GM23338 (cell line): ENCODE results near the gene PRG2. TPM values are rescaled to one million over a fixed set of nuclear protein-coding genes. Genes with fewer than 3 reads are reported as not detected.

Source experiments
- ATAC-seq: fragments of 200-7000 bp; cut with Tn5 transposase; 3 replicates; pipeline ENCODE4 v1.9.1; 2020
- DNase-seq: peaks from one replicate; pipeline ENCODE4 v3.0.0-alpha.2; 2015; ENCODE audit warnings: low spot score
- H2AFZ ChIP-seq: fragments of 200-600 bp; sonication (generic); 2 replicates; pipeline ENCODE4 v1.8.0; 2016; ENCODE audit warnings: antibody characterized with exemption, mild to moderate bottlenecking, moderate library complexity
- H3F3A ChIP-seq: fragments of 200-600 bp; sonication (generic); replicated peaks from 2 replicates; pipeline ENCODE4 v1.8.0; 2017; ENCODE audit warnings: antibody characterized with exemption, mixed run types, low read depth
- H3K27ac ChIP-seq: fragments of 200-600 bp; sonication (generic); 2 replicates; pipeline ENCODE4 v1.6.1; 2016; ENCODE audit warnings: low read depth
- H3K27me3 ChIP-seq: fragments of 200-600 bp; sonication (generic); 2 replicates; pipeline ENCODE4 v1.8.0; 2016; ENCODE audit warnings: mild to moderate bottlenecking, mixed run types, moderate library complexity; ENCODE audit not compliant: insufficient read depth
- H3K36me3 ChIP-seq: fragments of 200-600 bp; sonication (generic); 2 replicates; pipeline ENCODE4 v1.8.0; 2016; ENCODE audit warnings: mild to moderate bottlenecking; ENCODE audit not compliant: insufficient read depth
- H3K4me1 ChIP-seq: fragments of 200-600 bp; sonication (generic); 2 replicates; pipeline ENCODE4 v1.8.0; 2016; ENCODE audit warnings: mild to moderate bottlenecking, moderate library complexity; ENCODE audit not compliant: insufficient read depth
- H3K4me2 ChIP-seq: fragments of 200-600 bp; sonication (generic); 2 replicates; pipeline ENCODE4 v1.7.1; 2017; ENCODE audit warnings: mixed run types
- H3K4me3 ChIP-seq: fragments of 200-600 bp; sonication (generic); 2 replicates; pipeline ENCODE4 v1.6.1; 2016; ENCODE audit warnings: mixed run types
- H3K79me2 ChIP-seq: fragments of 200-600 bp; sonication (generic); replicated peaks from 2 replicates; pipeline ENCODE4 v1.8.0; 2017; ENCODE audit warnings: mild to moderate bottlenecking; ENCODE audit not compliant: insufficient read depth
- H3K9me2 ChIP-seq: fragments of 200-600 bp; sonication (generic); 2 replicates; pipeline ENCODE4 v1.8.0; 2017; ENCODE audit not compliant: insufficient read depth
- H4K20me1 ChIP-seq: fragments of 200-600 bp; sonication (generic); replicated peaks from 2 replicates; pipeline ENCODE4 v1.8.0; 2017; ENCODE audit warnings: mild to moderate bottlenecking; ENCODE audit not compliant: insufficient read depth
- H3K27ac Mint-ChIP-seq: 2 replicates; pipeline ENCODE4 v1.8.0; 2020; ENCODE audit warnings: inconsistent platforms, mild to moderate bottlenecking, moderate library complexity, mixed read lengths
- H3K27me3 Mint-ChIP-seq: 3 replicates; pipeline ENCODE4 v1.8.0; 2022; ENCODE audit warnings: low read depth, mild to moderate bottlenecking, moderate library complexity, mixed read lengths, inconsistent platforms; ENCODE audit not compliant: insufficient read depth, poor library complexity
- H3K36me3 Mint-ChIP-seq: 3 replicates; pipeline ENCODE4 v1.8.0; 2021; ENCODE audit warnings: low read depth, mild to moderate bottlenecking, inconsistent platforms, moderate library complexity, mixed read lengths
- H3K4me1 Mint-ChIP-seq: 3 replicates; pipeline ENCODE4 v1.8.0; 2020; ENCODE audit warnings: mild to moderate bottlenecking, inconsistent platforms, mixed read lengths
- H3K4me3 Mint-ChIP-seq: 3 replicates; pipeline ENCODE4 v1.8.0; 2021; ENCODE audit warnings: moderate library complexity, mild to moderate bottlenecking, inconsistent platforms, mixed read lengths
- H3K9me3 Mint-ChIP-seq: 3 replicates; pipeline ENCODE4 v1.8.0; 2020; ENCODE audit warnings: moderate library complexity, mild to moderate bottlenecking, inconsistent platforms, mixed read lengths
- EZH2 ChIP-seq: fragments of 200-600 bp; sonication (generic); IDR thresholded peaks from one replicate; pipeline ENCODE4 v1.8.0; 2017; ENCODE audit warnings: antibody characterized with exemption, mild to moderate bottlenecking, low read depth; ENCODE audit not compliant: unreplicated experiment
- EZH2phosphoT487 ChIP-seq: fragments of 200-600 bp; sonication (generic); IDR thresholded peaks from one replicate; pipeline ENCODE4 v1.8.1; 2018; ENCODE audit warnings: antibody characterized with exemption; ENCODE audit not compliant: unreplicated experiment
- NANOG ChIP-seq: IDR thresholded peaks from 2 replicates; pipeline ENCODE4 v1.6.1; 2016; ENCODE audit warnings: antibody characterized with exemption, borderline replicate concordance
- POLR2AphosphoS5 ChIP-seq: IDR thresholded peaks from 2 replicates; pipeline ENCODE4 v1.6.1; 2016; ENCODE audit warnings: antibody characterized with exemption, low read depth
- STAT1 ChIP-seq: IDR thresholded peaks from one replicate; pipeline ENCODE4 v1.6.1; 2016; ENCODE audit warnings: antibody characterized with exemption; ENCODE audit not compliant: unreplicated experiment
- polyA plus RNA-seq: library from polyadenylated mRNA; unstranded; fragments of >200 nt; fragmentation: Nextera tagmentation; extraction: Ambion mirVana; gene quantifications from 2 replicates; pipeline ENCODE4 v1.2.1, GENCODE V29; 2016
- total RNA-seq: library from RNA; depleted of rRNA; stranded (reverse); fragments of >200 nt; shearing (Covaris generic); gene quantifications from 2 replicates; pipeline ENCODE4 v1.2.3, GENCODE V29; 2014
- TF ChIP-seq, protein P1 (sequence below): IDR thresholded peaks from one replicate; pipeline ENCODE4 v1.6.1; 2018; ENCODE audit warnings: antibody characterized with exemption; ENCODE audit not compliant: unreplicated experiment
- TF ChIP-seq, protein P2 (sequence below): fragments of 250-450 bp; sonication (Bioruptor Pico); IDR thresholded peaks from 2 replicates; pipeline ENCODE4 v1.5.0; 2020; ENCODE audit warnings: mild to moderate bottlenecking, moderate library complexity
- TF ChIP-seq, protein P3 (sequence below): IDR thresholded peaks from 2 replicates; pipeline ENCODE4 v1.6.1; 2016; ENCODE audit warnings: antibody characterized with exemption
- TF ChIP-seq, protein P4 (sequence below), 2 experiments: fragments of 200-600 bp in 1 of 2; sonication (generic) in 1 of 2; conservative IDR thresholded peaks; 2 replicates each; pipeline versions ENCODE4 v1.5.1 to v1.6.1; 2016 to 2017; ENCODE audit warnings: antibody characterized with exemption in 2 of 2, low read depth in 2 of 2, mild to moderate bottlenecking in 2 of 2, moderate library complexity in 1 of 2

The PRG2 gene
- total and polyA plus RNA-seq, 2 experiments from 2014 or later: not detected

DNA sequence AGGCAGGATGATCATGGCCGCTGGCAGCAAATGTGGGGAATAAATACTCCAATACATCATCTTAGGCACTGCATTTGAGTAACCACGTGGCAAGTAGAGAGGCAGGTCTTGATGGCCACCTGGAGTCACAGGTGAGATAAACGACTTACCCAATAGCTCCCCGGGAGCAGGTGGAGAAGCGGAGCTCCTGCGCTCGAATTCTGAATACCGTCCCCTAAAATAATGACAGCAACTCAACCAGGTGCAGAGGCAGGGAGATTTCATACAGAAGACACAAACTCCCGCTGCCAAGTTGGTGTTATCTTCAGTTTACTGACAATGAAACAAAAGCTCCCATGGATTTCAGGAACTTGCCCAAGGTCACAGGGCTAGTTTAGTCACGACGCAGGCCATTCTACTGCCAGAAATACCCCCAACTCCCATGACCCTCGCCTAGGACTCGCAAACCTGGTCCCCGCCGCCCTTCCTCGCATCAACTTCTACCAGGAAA lies 36.0 kb upstream of the PRG2 start:
- H3K9me3 Mint-ChIP-seq: no peaks in the 10 kb centered on the region
- H2AFZ ChIP-seq: peak overlapping the region; percentile 95
- no peak overlapping the region for H3K27ac Mint-ChIP-seq

More for the DNA sequence above, 36.0 kb upstream of the PRG2 start:
- ATAC-seq: peak; percentile 32
- peaks cover 21% of the 10 kb centered on the region for H3K4me1 Mint-ChIP-seq
- DNase-seq: peak; percentile 50
- H3K27me3 ChIP-seq: peaks cover 13% of the 10 kb centered on the region; the same call in 1 of the 2 replicates
- no peaks in the 10 kb centered on the region; the same call in 1 of the 2 replicates for H4K20me1 ChIP-seq
- peak overlapping the region; percentile 82 for H3K4me3 Mint-ChIP-seq
- TF ChIP-seq, protein P1, sequence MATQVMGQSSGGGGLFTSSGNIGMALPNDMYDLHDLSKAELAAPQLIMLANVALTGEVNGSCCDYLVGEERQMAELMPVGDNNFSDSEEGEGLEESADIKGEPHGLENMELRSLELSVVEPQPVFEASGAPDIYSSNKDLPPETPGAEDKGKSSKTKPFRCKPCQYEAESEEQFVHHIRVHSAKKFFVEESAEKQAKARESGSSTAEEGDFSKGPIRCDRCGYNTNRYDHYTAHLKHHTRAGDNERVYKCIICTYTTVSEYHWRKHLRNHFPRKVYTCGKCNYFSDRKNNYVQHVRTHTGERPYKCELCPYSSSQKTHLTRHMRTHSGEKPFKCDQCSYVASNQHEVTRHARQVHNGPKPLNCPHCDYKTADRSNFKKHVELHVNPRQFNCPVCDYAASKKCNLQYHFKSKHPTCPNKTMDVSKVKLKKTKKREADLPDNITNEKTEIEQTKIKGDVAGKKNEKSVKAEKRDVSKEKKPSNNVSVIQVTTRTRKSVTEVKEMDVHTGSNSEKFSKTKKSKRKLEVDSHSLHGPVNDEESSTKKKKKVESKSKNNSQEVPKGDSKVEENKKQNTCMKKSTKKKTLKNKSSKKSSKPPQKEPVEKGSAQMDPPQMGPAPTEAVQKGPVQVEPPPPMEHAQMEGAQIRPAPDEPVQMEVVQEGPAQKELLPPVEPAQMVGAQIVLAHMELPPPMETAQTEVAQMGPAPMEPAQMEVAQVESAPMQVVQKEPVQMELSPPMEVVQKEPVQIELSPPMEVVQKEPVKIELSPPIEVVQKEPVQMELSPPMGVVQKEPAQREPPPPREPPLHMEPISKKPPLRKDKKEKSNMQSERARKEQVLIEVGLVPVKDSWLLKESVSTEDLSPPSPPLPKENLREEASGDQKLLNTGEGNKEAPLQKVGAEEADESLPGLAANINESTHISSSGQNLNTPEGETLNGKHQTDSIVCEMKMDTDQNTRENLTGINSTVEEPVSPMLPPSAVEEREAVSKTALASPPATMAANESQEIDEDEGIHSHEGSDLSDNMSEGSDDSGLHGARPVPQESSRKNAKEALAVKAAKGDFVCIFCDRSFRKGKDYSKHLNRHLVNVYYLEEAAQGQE: no peak
- no peak for TF ChIP-seq POLR2AphosphoS5
- TF ChIP-seq, protein P2, sequence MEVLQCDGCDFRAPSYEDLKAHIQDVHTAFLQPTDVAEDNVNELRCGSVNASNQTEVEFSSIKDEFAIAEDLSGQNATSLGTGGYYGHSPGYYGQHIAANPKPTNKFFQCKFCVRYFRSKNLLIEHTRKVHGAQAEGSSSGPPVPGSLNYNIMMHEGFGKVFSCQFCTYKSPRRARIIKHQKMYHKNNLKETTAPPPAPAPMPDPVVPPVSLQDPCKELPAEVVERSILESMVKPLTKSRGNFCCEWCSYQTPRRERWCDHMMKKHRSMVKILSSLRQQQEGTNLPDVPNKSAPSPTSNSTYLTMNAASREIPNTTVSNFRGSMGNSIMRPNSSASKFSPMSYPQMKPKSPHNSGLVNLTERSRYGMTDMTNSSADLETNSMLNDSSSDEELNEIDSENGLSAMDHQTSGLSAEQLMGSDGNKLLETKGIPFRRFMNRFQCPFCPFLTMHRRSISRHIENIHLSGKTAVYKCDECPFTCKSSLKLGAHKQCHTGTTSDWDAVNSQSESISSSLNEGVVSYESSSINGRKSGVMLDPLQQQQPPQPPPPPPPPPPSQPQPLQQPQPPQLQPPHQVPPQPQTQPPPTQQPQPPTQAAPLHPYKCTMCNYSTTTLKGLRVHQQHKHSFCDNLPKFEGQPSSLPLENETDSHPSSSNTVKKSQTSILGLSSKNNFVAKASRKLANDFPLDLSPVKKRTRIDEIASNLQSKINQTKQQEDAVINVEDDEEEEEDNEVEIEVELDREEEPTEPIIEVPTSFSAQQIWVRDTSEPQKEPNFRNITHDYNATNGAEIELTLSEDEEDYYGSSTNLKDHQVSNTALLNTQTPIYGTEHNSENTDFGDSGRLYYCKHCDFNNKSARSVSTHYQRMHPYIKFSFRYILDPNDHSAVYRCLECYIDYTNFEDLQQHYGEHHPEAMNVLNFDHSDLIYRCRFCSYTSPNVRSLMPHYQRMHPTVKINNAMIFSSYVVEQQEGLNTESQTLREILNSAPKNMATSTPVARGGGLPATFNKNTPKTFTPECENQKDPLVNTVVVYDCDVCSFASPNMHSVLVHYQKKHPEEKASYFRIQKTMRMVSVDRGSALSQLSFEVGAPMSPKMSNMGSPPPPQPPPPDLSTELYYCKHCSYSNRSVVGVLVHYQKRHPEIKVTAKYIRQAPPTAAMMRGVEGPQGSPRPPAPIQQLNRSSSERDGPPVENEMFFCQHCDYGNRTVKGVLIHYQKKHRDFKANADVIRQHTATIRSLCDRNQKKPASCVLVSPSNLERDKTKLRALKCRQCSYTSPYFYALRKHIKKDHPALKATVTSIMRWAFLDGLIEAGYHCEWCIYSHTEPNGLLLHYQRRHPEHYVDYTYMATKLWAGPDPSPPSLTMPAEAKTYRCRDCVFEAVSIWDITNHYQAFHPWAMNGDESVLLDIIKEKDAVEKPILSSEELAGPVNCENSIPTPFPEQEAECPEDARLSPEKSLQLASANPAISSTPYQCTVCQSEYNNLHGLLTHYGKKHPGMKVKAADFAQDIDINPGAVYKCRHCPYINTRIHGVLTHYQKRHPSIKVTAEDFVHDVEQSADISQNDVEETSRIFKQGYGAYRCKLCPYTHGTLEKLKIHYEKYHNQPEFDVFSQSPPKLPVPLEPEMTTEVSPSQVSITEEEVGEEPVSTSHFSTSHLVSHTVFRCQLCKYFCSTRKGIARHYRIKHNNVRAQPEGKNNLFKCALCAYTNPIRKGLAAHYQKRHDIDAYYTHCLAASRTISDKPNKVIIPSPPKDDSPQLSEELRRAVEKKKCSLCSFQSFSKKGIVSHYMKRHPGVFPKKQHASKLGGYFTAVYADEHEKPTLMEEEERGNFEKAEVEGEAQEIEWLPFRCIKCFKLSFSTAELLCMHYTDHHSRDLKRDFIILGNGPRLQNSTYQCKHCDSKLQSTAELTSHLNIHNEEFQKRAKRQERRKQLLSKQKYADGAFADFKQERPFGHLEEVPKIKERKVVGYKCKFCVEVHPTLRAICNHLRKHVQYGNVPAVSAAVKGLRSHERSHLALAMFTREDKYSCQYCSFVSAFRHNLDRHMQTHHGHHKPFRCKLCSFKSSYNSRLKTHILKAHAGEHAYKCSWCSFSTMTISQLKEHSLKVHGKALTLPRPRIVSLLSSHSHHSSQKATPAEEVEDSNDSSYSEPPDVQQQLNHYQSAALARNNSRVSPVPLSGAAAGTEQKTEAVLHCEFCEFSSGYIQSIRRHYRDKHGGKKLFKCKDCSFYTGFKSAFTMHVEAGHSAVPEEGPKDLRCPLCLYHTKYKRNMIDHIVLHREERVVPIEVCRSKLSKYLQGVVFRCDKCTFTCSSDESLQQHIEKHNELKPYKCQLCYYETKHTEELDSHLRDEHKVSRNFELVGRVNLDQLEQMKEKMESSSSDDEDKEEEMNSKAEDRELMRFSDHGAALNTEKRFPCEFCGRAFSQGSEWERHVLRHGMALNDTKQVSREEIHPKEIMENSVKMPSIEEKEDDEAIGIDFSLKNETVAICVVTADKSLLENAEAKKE (CRISPR knock-in tag): no peak
- no peak for TF ChIP-seq EZH2
- no peak for TF ChIP-seq NANOG
- no peak for TF ChIP-seq STAT1
- TF ChIP-seq, protein P3, sequence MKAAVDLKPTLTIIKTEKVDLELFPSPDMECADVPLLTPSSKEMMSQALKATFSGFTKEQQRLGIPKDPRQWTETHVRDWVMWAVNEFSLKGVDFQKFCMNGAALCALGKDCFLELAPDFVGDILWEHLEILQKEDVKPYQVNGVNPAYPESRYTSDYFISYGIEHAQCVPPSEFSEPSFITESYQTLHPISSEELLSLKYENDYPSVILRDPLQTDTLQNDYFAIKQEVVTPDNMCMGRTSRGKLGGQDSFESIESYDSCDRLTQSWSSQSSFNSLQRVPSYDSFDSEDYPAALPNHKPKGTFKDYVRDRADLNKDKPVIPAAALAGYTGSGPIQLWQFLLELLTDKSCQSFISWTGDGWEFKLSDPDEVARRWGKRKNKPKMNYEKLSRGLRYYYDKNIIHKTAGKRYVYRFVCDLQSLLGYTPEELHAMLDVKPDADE: no peak
- no peak for TF ChIP-seq EZH2phosphoT487
- TF ChIP-seq, protein P4, sequence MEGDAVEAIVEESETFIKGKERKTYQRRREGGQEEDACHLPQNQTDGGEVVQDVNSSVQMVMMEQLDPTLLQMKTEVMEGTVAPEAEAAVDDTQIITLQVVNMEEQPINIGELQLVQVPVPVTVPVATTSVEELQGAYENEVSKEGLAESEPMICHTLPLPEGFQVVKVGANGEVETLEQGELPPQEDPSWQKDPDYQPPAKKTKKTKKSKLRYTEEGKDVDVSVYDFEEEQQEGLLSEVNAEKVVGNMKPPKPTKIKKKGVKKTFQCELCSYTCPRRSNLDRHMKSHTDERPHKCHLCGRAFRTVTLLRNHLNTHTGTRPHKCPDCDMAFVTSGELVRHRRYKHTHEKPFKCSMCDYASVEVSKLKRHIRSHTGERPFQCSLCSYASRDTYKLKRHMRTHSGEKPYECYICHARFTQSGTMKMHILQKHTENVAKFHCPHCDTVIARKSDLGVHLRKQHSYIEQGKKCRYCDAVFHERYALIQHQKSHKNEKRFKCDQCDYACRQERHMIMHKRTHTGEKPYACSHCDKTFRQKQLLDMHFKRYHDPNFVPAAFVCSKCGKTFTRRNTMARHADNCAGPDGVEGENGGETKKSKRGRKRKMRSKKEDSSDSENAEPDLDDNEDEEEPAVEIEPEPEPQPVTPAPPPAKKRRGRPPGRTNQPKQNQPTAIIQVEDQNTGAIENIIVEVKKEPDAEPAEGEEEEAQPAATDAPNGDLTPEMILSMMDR (conservative IDR thresholded peaks at IDR 0.05; ENCODE audit: low read depth in 2 of 2): no peak
- no peaks in the 10 kb centered on the region for H3K9me2 ChIP-seq
- H3K36me3 Mint-ChIP-seq: peaks cover 21% of the 10 kb centered on the region
- peak overlapping the region; percentile 81 for H3K4me2 ChIP-seq
- peaks cover 15% of the 10 kb centered on the region for H3K4me1 ChIP-seq
- no peaks in the 10 kb centered on the region; the same call in 1 of the 2 replicates for H3K36me3 ChIP-seq
- H3F3A ChIP-seq: no peaks in the 10 kb centered on the region; the same call in 1 of the 2 replicates
- H3K79me2 ChIP-seq: 0 out of 2 replicates have a peak, but pooled peaks cover 5% of the 10 kb centered on the region
- H3K27me3 Mint-ChIP-seq: peaks cover 21% of the 10 kb centered on the region
- H3K27ac ChIP-seq: no peak overlapping the region
- peak overlapping the region; percentile 61 for H3K4me3 ChIP-seq
